ENCODE measurements around the gene FOXJ2. TPM values are rescaled to one million over a fixed set of nuclear protein-coding genes. Genes with fewer than 3 reads are reported as not detected.

Gene FOXJ2
- total RNA-seq, 1 experiment from 2014 or later: 13.9 TPM

DNA sequence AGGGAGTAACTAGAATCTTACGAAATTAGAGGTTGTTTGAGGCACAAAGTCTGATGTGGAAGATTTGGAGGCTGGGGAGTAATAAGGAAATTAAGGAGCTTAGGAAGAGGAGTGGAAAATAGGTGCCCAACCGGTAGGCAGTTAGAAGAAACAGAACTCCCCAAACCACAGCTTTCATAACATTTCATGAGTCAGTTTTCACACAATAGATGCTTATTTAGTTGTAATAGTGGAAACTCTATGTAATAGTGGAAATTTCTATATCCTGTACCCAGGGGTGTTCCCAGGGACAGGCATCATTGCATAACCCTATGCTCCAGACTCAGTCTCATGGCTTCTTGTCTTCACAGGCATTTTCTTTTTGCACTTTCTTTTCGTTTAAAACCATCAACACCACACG lies 25.3 kb downstream of the FOXJ2 start:
- CTCF ChIA-PET: no interaction called here
- DNase-seq (ENCODE audit: low spot score): no peak
- TF ChIP-seq EZH2 (IDR thresholded peaks at IDR 0.05; ENCODE audit: borderline replicate concordance, low read depth, low read length, poor library complexity, severe bottlenecking) (no peak), CTCF (conservative IDR thresholded peaks at IDR 0.05; ENCODE audit: low read depth, low read length) (no peak)
- Histone ChIP-seq H3K27me3 (replicated peaks; ENCODE audit: insufficient read depth, low read depth, low read length, poor library complexity) (no peaks in the 10 kb centered on the region), H3K4me1 (ENCODE audit: insufficient read depth, low read length, poor library complexity, severe bottlenecking) (no peaks in the 10 kb centered on the region), H3K36me3 (ENCODE audit: insufficient read depth, low read length, poor library complexity, severe bottlenecking) (peaks cover 6% of the 10 kb centered on the region), H3K4me3 (ENCODE audit: low read depth, low read length, poor library complexity, severe bottlenecking) (no peak overlapping the region), H3K9me3 (ENCODE audit: low read depth, low read length, poor library complexity, severe bottlenecking) (no peaks in the 10 kb centered on the region), H3K27ac (ENCODE audit: low read depth, low read length, poor library complexity, severe bottlenecking) (no peak overlapping the region)
- POLR2A ChIA-PET (ENCODE audit: low non-redundant PET): no interaction called here
- no TSS peak for BruUV-seq (replicated peaks)
- intact Hi-C loops (cut with micrococcal nuclease; ENCODE audit: unreplicated experiment): no loop called here

- intact Hi-C loops (cut with micrococcal nuclease; ENCODE audit: unreplicated experiment): no loop called here
- no peak for DNase-seq (ENCODE audit: low spot score)
- no peaks in the 10 kb centered on the region for H3K27me3 ChIP-seq (replicated peaks; ENCODE audit: insufficient read depth, low read depth, low read length, poor library complexity)
- H3K9me3 ChIP-seq (ENCODE audit: low read depth, low read length, poor library complexity, severe bottlenecking): no peaks in the 10 kb centered on the region
- CTCF ChIA-PET: no interaction called here
- BruUV-seq (replicated peaks): no TSS peak
- H3K4me3 ChIP-seq (ENCODE audit: low read depth, low read length, poor library complexity, severe bottlenecking): no peak overlapping the region
- no peaks in the 10 kb centered on the region for H3K4me1 ChIP-seq (ENCODE audit: insufficient read depth, low read length, poor library complexity, severe bottlenecking)
- POLR2A ChIA-PET (ENCODE audit: low non-redundant PET): no interaction called here
- TF ChIP-seq CTCF (conservative IDR thresholded peaks at IDR 0.05; ENCODE audit: low read depth, low read length): no peak
- TF ChIP-seq EZH2 (IDR thresholded peaks at IDR 0.05; ENCODE audit: borderline replicate concordance, low read depth, low read length, poor library complexity, severe bottlenecking): no peak
- peaks cover 1% of the 10 kb centered on the region for H3K36me3 ChIP-seq (ENCODE audit: insufficient read depth, low read length, poor library complexity, severe bottlenecking)
- no peak overlapping the region for H3K27ac ChIP-seq (ENCODE audit: low read depth, low read length, poor library complexity, severe bottlenecking)
Measured at GRCh38 chr12:8058506-8058905, 26.0 kb downstream of the FOXJ2 start.

- Histone ChIP-seq H3K27ac (ENCODE audit: low read depth, low read length, poor library complexity, severe bottlenecking) (no peak overlapping the region), H3K9me3 (ENCODE audit: low read depth, low read length, poor library complexity, severe bottlenecking) (no peaks in the 10 kb centered on the region), H3K4me1 (ENCODE audit: insufficient read depth, low read length, poor library complexity, severe bottlenecking) (no peaks in the 10 kb centered on the region), H3K27me3 (replicated peaks; ENCODE audit: insufficient read depth, low read depth, low read length, poor library complexity) (no peaks in the 10 kb centered on the region), H3K4me3 (ENCODE audit: low read depth, low read length, poor library complexity, severe bottlenecking) (no peak overlapping the region), H3K36me3 (ENCODE audit: insufficient read depth, low read length, poor library complexity, severe bottlenecking) (no peaks in the 10 kb centered on the region)
- BruUV-seq (replicated peaks): no TSS peak
- POLR2A ChIA-PET (ENCODE audit: low non-redundant PET): no interaction called here
- CTCF ChIA-PET: no interaction called here
- TF ChIP-seq CTCF (conservative IDR thresholded peaks at IDR 0.05; ENCODE audit: low read depth, low read length) (no peak), EZH2 (IDR thresholded peaks at IDR 0.05; ENCODE audit: borderline replicate concordance, low read depth, low read length, poor library complexity, severe bottlenecking) (no peak)
- DNase-seq (ENCODE audit: low spot score): no peak
- intact Hi-C loops (cut with micrococcal nuclease; ENCODE audit: unreplicated experiment): no loop called here
Measured at GRCh38 chr12:8064131-8064530, 31.6 kb downstream of the FOXJ2 start.
